Kidney (tissue), 11 donors: ENCODE measurements around the gene SLC35A2. TPM values are rescaled to one million over a fixed set of nuclear protein-coding genes. Genes with fewer than 3 reads are reported as not detected.
"Not testable (repeated sequence)": the region's sequence is repeated elsewhere in the genome, so short reads cannot be mapped to it uniquely, and the experiment has no call there.

Source experiments
- DNase-seq, 5 donors: peaks; one replicate each; pipeline ENCODE4 v3.0.0-alpha.2; 2013 to 2020
- FAIRE-seq: peaks from 2 replicates; lab custom pipeline; 2012; peaks lifted over from hg19 to GRCh38; lab: Jason Lieb, UNC
- H3K27ac ChIP-seq, 2 donors: one replicate each; pipeline ENCODE4 v1.7.0; 2013; ENCODE audit warnings: low read depth in 2 of 2, low read length in 2 of 2, inconsistent platforms in 1 of 2
- H3K27me3 ChIP-seq: one replicate; pipeline ENCODE4 v1.7.1; 2013; ENCODE audit warnings: low read length, inconsistent platforms; ENCODE audit not compliant: control insufficient read depth, insufficient read depth
- H3K36me3 ChIP-seq, 3 donors: one replicate each; pipeline versions ENCODE4 v1.7.0 to v1.7.1; 2013; ENCODE audit warnings: low read length in 3 of 3, control low read depth in 1 of 3, inconsistent platforms in 1 of 3; ENCODE audit not compliant: insufficient read depth in 3 of 3, control insufficient read depth in 2 of 3
- H3K4me1 ChIP-seq, 3 donors: one replicate each; pipeline versions ENCODE4 v1.7.0 to v1.7.1; 2013; ENCODE audit warnings: low read length in 3 of 3, inconsistent platforms in 1 of 3, low read depth in 1 of 3; ENCODE audit not compliant: control insufficient read depth in 2 of 3, insufficient read depth in 2 of 3
- H3K4me3 ChIP-seq, 3 donors: one replicate each; pipeline versions ENCODE4 v1.7.0 to v1.8.1; 2013; ENCODE audit warnings: low read length in 3 of 3, control low read depth in 1 of 3, inconsistent platforms in 1 of 3
- H3K9ac ChIP-seq, 3 donors: one replicate each; pipeline versions ENCODE4 v1.7.0 to v1.7.1; 2013; ENCODE audit warnings: low read length in 3 of 3, control low read depth in 1 of 3, inconsistent platforms in 1 of 3
- H3K9me3 ChIP-seq, 3 donors: one replicate each; pipeline versions ENCODE4 v1.7.0 to v1.7.1; 2013; ENCODE audit warnings: low read length in 3 of 3, control low read depth in 1 of 3, inconsistent platforms in 1 of 3; ENCODE audit not compliant: control insufficient read depth in 2 of 3, insufficient read depth in 1 of 3
- intact Hi-C: fragments of 100-400 bp; cut with DNase I; formaldehyde crosslinking; loops from one replicate; pipeline ENCODE4 v1.11.1; 2022
- polyA plus RNA-seq: library from polyadenylated mRNA; stranded (reverse); fragments of 350-450 nt; fragmentation: Illumina TruSeq; extraction: RNeasy Lipid Tissue Mini Kit (QIAGEN cat#74804); gene quantifications from one replicate; pipeline ENCODE4 v1.2.3, GENCODE V29; 2014; ENCODE audit warnings: low read depth, low replicate concordance; ENCODE audit not compliant: insufficient read depth
- total RNA-seq: library from RNA; stranded (reverse); fragmentation: NEBNext Ultra II Directional; extraction: Animal tissue kit (Norgen Biotek cat#: 25700); gene quantifications from one replicate; pipeline ENCODE4 v1.2.1, GENCODE V29; 2021
- donor health status: control.
- donor health status: control.
- donor health status: DM: yes; HTN: yes; CAD: no.
- donor health status: Normal renal cell carcinoma (clear cell type).

Gene SLC35A2
- total and polyA plus RNA-seq, 2 donors from 2014 or later: 29.3 to 34.2 TPM

DNA sequence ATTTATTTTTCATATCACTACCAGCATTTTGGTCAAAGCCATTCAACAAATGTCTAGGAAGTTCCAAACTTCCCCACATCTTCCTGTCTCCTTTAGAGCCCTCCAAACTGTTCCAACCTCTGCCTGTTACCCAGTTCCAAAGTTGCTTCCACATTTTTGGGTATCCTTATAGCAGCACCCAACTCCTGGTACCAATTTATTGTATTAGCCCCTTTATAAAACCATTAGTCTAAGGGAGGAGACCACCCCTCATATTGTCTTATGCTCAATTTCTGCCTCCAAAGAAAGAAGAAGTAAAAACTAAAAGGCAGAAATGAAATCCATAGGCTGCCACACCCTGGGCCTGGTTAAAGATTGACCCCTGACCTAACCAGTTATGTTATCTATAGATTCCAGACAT lies 58.0 kb downstream of the SLC35A2 start:
- DNase-seq, FAIRE-seq, H3K4me3 ChIP-seq, H3K27ac ChIP-seq, H3K9ac ChIP-seq, H3K36me3 ChIP-seq, H3K9me3 ChIP-seq, intact Hi-C loops, H3K4me1 ChIP-seq, H3K27me3 ChIP-seq: not testable (repeated sequence)

Other genes starting within 250 kb of the SLC35A2 start
- 14.2 TPM for gene WAS, start 227.8 kb downstream of the SLC35A2 start, total RNA-seq
- 2.2 TPM for gene WAS, start 227.8 kb downstream of the SLC35A2 start, polyA plus RNA-seq
- gene SUV39H1, start 214.9 kb downstream of the SLC35A2 start, total RNA-seq: 5.0 TPM
- gene SUV39H1, start 214.9 kb downstream of the SLC35A2 start, polyA plus RNA-seq: 2.8 TPM
- 0.94 TPM for gene GLOD5, start 149.9 kb downstream of the SLC35A2 start, total RNA-seq
- gene GLOD5, start 149.9 kb downstream of the SLC35A2 start, polyA plus RNA-seq: 12.6 TPM
- gene GATA1, start 125.1 kb downstream of the SLC35A2 start, total RNA-seq: 0.60 TPM
- gene GATA1, start 125.1 kb downstream of the SLC35A2 start, polyA plus RNA-seq: not detected
- 96.9 TPM for gene HDAC6, start 109.6 kb downstream of the SLC35A2 start, total RNA-seq
- 123 TPM for gene HDAC6, start 109.6 kb downstream of the SLC35A2 start, polyA plus RNA-seq
- 0.19 TPM for gene ERAS, start 85.1 kb downstream of the SLC35A2 start, total RNA-seq
- 0.43 TPM for gene ERAS, start 85.1 kb downstream of the SLC35A2 start, polyA plus RNA-seq
- 131 TPM for gene PCSK1N, start 76.0 kb downstream of the SLC35A2 start, total RNA-seq
- 331 TPM for gene PCSK1N, start 76.0 kb downstream of the SLC35A2 start, polyA plus RNA-seq
- 44.8 TPM for gene TIMM17B, start 13.9 kb downstream of the SLC35A2 start, total RNA-seq
- gene TIMM17B, start 13.9 kb downstream of the SLC35A2 start, polyA plus RNA-seq: 109 TPM
- 61.3 TPM for gene PQBP1, start 13.7 kb downstream of the SLC35A2 start, total RNA-seq
- gene PQBP1, start 13.7 kb downstream of the SLC35A2 start, polyA plus RNA-seq: 93.4 TPM
- gene PIM2, start 7.4 kb upstream of the SLC35A2 start, total RNA-seq: 29.6 TPM
- gene PIM2, start 7.4 kb upstream of the SLC35A2 start, polyA plus RNA-seq: 8.7 TPM
- gene OTUD5, start 46.0 kb upstream of the SLC35A2 start, total RNA-seq: 56.2 TPM
- 40.2 TPM for gene OTUD5, start 46.0 kb upstream of the SLC35A2 start, polyA plus RNA-seq
- 2.2 TPM for gene KCND1, start 60.2 kb upstream of the SLC35A2 start, total RNA-seq
- gene KCND1, start 60.2 kb upstream of the SLC35A2 start, polyA plus RNA-seq: 0.92 TPM
- gene GRIPAP1, start 90.6 kb upstream of the SLC35A2 start, total RNA-seq: 52.8 TPM
- gene GRIPAP1, start 90.6 kb upstream of the SLC35A2 start, polyA plus RNA-seq: 24.0 TPM
- gene TFE3, start 131.7 kb upstream of the SLC35A2 start, total RNA-seq: 47.3 TPM
- 32.8 TPM for gene TFE3, start 131.7 kb upstream of the SLC35A2 start, polyA plus RNA-seq
- 13.7 TPM for gene CCDC120, start 147.4 kb upstream of the SLC35A2 start, total RNA-seq
- gene CCDC120, start 147.4 kb upstream of the SLC35A2 start, polyA plus RNA-seq: 5.2 TPM
- 24.0 TPM for gene PRAF2, start 162.4 kb upstream of the SLC35A2 start, total RNA-seq
- gene PRAF2, start 162.4 kb upstream of the SLC35A2 start, polyA plus RNA-seq: 47.9 TPM
- gene WDR45, start 168.2 kb upstream of the SLC35A2 start, total RNA-seq: 67.4 TPM
- gene WDR45, start 168.2 kb upstream of the SLC35A2 start, polyA plus RNA-seq: 72.4 TPM
- gene GPKOW, start 212.1 kb upstream of the SLC35A2 start, total RNA-seq: 20.4 TPM
- 21.4 TPM for gene GPKOW, start 212.1 kb upstream of the SLC35A2 start, polyA plus RNA-seq